HUES6 (cell line): ENCODE data around the gene TDRD10.
A peak's percentile ranks its signal among the peaks of the same experiment; 100 is the strongest.

Source experiments
- H3K27ac ChIP-seq: 2 replicates; pipeline ENCODE4 v1.7.0; 2013; ENCODE audit warnings: low read depth, mild to moderate bottlenecking, low read length, inconsistent platforms
- H3K27me3 ChIP-seq: 2 replicates; pipeline ENCODE4 v1.6.1; 2013; ENCODE audit warnings: low read length; ENCODE audit not compliant: control insufficient read depth, insufficient read depth
- H3K36me3 ChIP-seq: 2 replicates; pipeline ENCODE4 v1.6.1; 2013; ENCODE audit warnings: low read length; ENCODE audit not compliant: control insufficient read depth, insufficient read depth
- H3K4me1 ChIP-seq: 2 replicates; pipeline ENCODE4 v1.6.1; 2013; ENCODE audit warnings: low read length; ENCODE audit not compliant: control insufficient read depth, insufficient read depth
- H3K4me3 ChIP-seq: 2 replicates; pipeline ENCODE4 v1.5.1; 2013; ENCODE audit warnings: low read depth, low read length
- H3K9ac ChIP-seq: one replicate; pipeline ENCODE4 v1.6.1; 2013; ENCODE audit warnings: mild to moderate bottlenecking, low read length
- H3K9me3 ChIP-seq: 2 replicates; pipeline ENCODE4 v1.6.1; 2013; ENCODE audit warnings: low read depth, low read length; ENCODE audit not compliant: control insufficient read depth, insufficient read depth

The TDRD10 gene, protein sequence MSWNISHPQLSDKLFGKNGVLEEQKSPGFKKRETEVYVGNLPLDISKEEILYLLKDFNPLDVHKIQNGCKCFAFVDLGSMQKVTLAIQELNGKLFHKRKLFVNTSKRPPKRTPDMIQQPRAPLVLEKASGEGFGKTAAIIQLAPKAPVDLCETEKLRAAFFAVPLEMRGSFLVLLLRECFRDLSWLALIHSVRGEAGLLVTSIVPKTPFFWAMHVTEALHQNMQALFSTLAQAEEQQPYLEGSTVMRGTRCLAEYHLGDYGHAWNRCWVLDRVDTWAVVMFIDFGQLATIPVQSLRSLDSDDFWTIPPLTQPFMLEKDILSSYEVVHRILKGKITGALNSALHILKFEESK

GRCh38 chr1:154502066-154502743, at the start of gene TDRD10, which contains the start of gene SHE:
Gene TDRD10 (plus strand): TSS chr1:154502219. CDS start chr1:154506904, 4,685 bp downstream.
Gene SHE (minus strand): TSS chr1:154502412. CDS start chr1:154502026, 386 bp downstream.
- Histone ChIP-seq H3K27me3 (peaks cover 82% of the 10 kb centered on the region), H3K9ac (peak within 1 kb of the TSS; percentile 17), H3K4me3 (peak within 1 kb of the TSS; percentile 46), H3K36me3 (no peaks in the 10 kb centered on the region), H3K4me1 (0 out of 2 replicates have a peak, but pooled peaks cover 2% of the 10 kb centered on the region), H3K9me3 (peaks cover 4% of the 10 kb centered on the region), H3K27ac (no peak within 1 kb of the TSS)

DNA sequence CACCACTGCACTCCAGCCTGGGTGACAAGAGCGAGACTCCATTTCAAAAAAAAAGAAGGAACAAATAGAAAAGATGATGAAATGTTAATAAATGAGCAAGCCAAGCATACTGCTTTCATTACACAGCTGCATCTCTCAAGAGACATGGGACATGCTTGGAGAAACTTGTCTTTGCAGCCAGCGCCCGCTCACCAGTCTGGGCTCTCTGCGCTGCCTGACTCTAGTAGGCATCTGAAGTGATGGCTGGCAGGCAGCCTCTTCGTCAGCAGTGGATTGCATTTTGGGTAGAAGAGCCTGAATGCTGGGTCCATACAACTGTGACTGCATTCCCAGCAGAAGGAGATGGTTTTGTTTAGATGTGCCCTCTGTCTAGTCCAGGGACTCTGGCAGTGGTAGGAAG, 48.9 kb upstream of the TDRD10 start:
- H3K4me1 ChIP-seq = no peaks in the 10 kb centered on the region; the same call in 1 of the 2 replicates
- H3K27ac ChIP-seq = no peak overlapping the region
- no peaks in the 10 kb centered on the region for H3K36me3 ChIP-seq
- no peaks in the 10 kb centered on the region for H3K9me3 ChIP-seq
- H3K27me3 ChIP-seq = no peaks in the 10 kb centered on the region
- H3K4me3 ChIP-seq = no peak overlapping the region
- H3K9ac ChIP-seq = no peak overlapping the region

GRCh38 chr1:154453574-154454352, 48.3 kb upstream of the TDRD10 start:
- no peaks in the 10 kb centered on the region; the same call in 1 of the 2 replicates for H3K4me1 ChIP-seq
- no peaks in the 10 kb centered on the region for H3K9me3 ChIP-seq
- no peaks in the 10 kb centered on the region for H3K27me3 ChIP-seq
- no peak overlapping the region for H3K9ac ChIP-seq
- no peak overlapping the region for H3K4me3 ChIP-seq
- H3K27ac ChIP-seq = no peak overlapping the region
- H3K36me3 ChIP-seq = no peaks in the 10 kb centered on the region

- Histone ChIP-seq H3K9me3 (no peaks in the 10 kb centered on the region), H3K27me3 (no peaks in the 10 kb centered on the region), H3K27ac (no peak overlapping the region), H3K4me1 (no peaks in the 10 kb centered on the region; the same call in 1 of the 2 replicates), H3K4me3 (no peak overlapping the region), H3K36me3 (no peaks in the 10 kb centered on the region), H3K9ac (no peak overlapping the region)
Observed at GRCh38 chr1:154454386-154455120, 47.5 kb upstream of the TDRD10 start.

- Histone ChIP-seq H3K4me3 (no peak overlapping the region), H3K27me3 (no peaks in the 10 kb centered on the region), H3K4me1 (no peaks in the 10 kb centered on the region; the same call in 1 of the 2 replicates), H3K9ac (no peak overlapping the region), H3K9me3 (no peaks in the 10 kb centered on the region), H3K27ac (no peak overlapping the region), H3K36me3 (no peaks in the 10 kb centered on the region)
Observed at GRCh38 chr1:154456631-154457030, 45.4 kb upstream of the TDRD10 start.

DNA sequence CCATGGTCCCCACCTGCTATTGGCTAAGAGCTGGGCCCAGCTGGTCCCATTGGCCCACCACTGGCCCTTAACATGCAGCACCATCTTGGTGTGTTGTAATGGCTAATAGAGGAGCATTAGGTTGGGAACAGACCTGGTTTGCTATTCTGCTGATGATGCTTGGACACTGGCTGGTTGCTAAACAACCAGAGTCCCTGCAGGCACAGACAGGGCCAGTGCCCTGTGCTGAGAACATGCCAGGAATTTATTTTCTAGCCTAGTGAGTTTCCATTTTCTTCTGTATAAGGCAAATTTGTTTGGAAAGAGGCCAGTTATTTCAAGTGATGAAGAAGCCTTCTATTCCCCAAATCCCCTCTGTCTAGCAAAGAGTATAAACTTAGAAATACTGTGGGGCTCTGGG, 42.9 kb upstream of the TDRD10 start:
- Histone ChIP-seq H3K4me1 (peaks cover 8% of the 10 kb centered on the region; the same call in 1 of the 2 replicates), H3K4me3 (no peak overlapping the region), H3K27me3 (no peaks in the 10 kb centered on the region), H3K9me3 (no peaks in the 10 kb centered on the region), H3K9ac (no peak overlapping the region), H3K27ac (no peak overlapping the region), H3K36me3 (no peaks in the 10 kb centered on the region)

DNA sequence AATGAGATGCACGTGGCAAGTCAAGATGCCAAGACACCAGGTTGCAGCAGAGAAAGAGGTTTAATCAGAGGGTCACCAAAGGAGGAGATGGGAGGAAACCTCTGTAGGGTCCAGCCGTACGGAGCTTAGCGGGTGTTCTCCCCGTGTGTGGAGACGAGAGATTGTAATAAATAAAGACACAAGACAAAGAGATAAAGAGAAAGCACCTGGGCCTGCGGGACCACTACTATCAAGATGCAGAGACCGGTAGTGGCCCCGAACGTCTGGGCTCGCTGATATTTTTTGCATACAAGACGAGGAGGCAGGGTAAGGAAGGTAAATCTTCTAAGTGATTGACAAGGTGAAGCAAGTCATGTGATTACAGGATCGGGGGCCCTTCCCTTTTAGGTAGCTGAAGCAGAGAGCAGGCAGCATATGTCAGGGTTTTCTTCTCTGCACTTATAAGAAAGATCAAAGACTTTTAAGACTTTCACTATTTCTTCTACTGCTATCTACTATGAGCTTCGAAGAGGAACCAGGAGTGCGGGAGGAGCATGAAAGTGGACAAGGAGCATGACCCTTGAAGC, 41.2 kb upstream of the TDRD10 start:
- Histone ChIP-seq H3K9me3 (no peaks in the 10 kb centered on the region), H3K27me3 (no peaks in the 10 kb centered on the region), H3K4me3 (no peak overlapping the region), H3K36me3 (no peaks in the 10 kb centered on the region), H3K4me1 (peaks cover 10% of the 10 kb centered on the region), H3K27ac (no peak overlapping the region), H3K9ac (no peak overlapping the region)

DNA sequence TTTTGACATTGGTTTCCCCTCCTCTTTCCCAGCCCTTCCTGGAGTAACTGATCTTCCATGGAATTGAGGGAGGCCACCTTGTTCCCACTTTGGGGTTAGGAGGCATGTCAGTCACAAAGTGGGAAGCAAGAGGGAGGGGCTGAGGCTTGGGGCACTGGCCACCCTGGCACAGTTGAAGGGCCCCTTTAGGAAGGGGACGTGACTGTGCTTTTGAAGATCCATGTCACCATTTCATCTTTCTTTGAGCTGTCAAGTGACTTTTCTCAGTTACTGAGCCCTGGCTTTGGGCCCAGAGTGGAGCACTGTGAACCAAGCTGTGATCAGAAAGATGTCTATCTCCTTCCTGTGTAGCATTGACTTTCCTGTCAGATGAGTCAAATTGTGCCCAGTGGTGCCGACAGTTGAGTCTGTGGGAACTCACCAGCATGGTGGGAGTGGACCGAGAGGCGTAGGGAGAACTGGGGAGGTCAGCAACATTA, 38.5 kb upstream of the TDRD10 start:
- H3K36me3 ChIP-seq = no peaks in the 10 kb centered on the region
- peak overlapping the region; percentile 42; the same call in 1 of the 2 replicates for H3K27ac ChIP-seq
- H3K27me3 ChIP-seq = no peaks in the 10 kb centered on the region
- H3K4me1 ChIP-seq = peaks cover 13% of the 10 kb centered on the region
- H3K9ac ChIP-seq = no peak overlapping the region
- H3K4me3 ChIP-seq = no peak overlapping the region
- no peaks in the 10 kb centered on the region for H3K9me3 ChIP-seq

- Histone ChIP-seq H3K4me3 (no peak overlapping the region), H3K27me3 (no peaks in the 10 kb centered on the region), H3K9ac (no peak overlapping the region), H3K36me3 (no peaks in the 10 kb centered on the region), H3K4me1 (peaks cover 13% of the 10 kb centered on the region), H3K9me3 (no peaks in the 10 kb centered on the region), H3K27ac (no peak overlapping the region)
Observed at GRCh38 chr1:154465621-154466195, 36.3 kb upstream of the TDRD10 start.

- H3K27me3 ChIP-seq = no peaks in the 10 kb centered on the region
- no peak overlapping the region for H3K4me3 ChIP-seq
- no peak overlapping the region for H3K27ac ChIP-seq
- H3K9ac ChIP-seq = no peak overlapping the region
- H3K9me3 ChIP-seq = no peaks in the 10 kb centered on the region
- peaks cover 13% of the 10 kb centered on the region for H3K4me1 ChIP-seq
- H3K36me3 ChIP-seq = no peaks in the 10 kb centered on the region
Observed at GRCh38 chr1:154466206-154466605, 35.8 kb upstream of the TDRD10 start.
